ENCODE data around the gene RAD18. TPM values are rescaled to one million over a fixed set of nuclear protein-coding genes. Genes with fewer than 3 reads are reported as not detected.

The RAD18 gene
- total RNA-seq, 1 donor from 2014 or later: 3.2 TPM

- intact Hi-C loops (cut with DNase I): loop anchor here (10.0 kb wide), 1 partner anchor 304 kb away; no protein-coding TSS in a partner anchor
Observed at GRCh38 chr3:8968375-8968882, 5.2 kb upstream of the RAD18 start.

DNA sequence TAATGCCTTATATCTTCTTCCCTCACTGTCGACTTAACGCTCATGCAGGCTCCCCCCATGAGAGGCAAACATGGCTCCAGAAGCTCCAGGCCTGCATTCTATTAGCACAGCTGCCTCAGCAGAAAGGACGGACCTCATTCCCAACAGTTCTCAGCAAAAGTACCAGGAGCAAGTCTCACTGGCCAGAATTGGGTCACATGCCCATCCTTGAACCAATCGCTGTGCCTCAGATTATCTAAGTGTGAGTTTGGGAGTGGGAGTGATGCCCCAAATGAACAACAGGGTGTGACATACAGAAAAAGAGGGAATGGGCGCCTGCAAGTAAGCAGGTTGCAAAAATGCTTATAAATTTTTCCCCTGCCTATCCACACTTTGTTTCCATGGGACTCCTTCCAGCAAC, 4.3 kb upstream of the RAD18 start:
- DNase-seq (ENCODE audit: low spot score): no peak
- intact Hi-C loops (cut with DNase I): loop anchor here (10.0 kb wide), 1 partner anchor 303 kb away; no protein-coding TSS in a partner anchor

More at GRCh38 chr3:8968375-8968882, 5.2 kb upstream of the RAD18 start:
- DNase-seq (ENCODE audit: low spot score): peak; percentile 73

DNA sequence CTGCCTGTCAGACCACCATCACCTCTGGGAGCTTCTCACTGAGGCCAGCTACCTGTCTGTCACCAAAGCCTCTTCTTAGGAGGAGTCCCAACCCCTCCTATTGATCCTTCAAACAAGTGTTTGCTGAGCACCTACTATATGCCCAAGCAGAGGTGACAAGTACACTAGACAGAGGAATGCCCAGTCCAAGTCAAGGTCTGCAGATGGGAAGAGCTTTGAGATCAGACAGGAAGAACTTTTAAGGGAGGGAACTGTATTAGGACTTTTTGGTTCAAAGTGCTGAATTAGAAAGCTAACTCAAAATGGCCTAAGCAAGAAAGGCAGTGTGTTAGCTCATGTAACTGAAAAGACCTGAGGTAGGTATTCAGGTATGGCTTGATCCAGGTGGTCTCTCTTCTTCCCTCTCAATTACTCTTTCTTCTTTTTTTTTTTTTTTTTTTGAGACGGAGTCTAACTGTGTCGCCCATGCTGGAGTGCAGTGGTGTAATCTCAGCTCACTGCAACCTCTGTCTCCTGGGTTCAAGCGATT, 3.6 kb upstream of the RAD18 start:
- no peak for DNase-seq (ENCODE audit: low spot score)
- intact Hi-C loops (cut with DNase I): loop anchor here (10.0 kb wide), 1 partner anchor 302 kb away; no protein-coding TSS in a partner anchor

- no peak for DNase-seq (ENCODE audit: low spot score)
- intact Hi-C loops (cut with DNase I): loop anchor here (10.0 kb wide), 1 partner anchor 301 kb away; no protein-coding TSS in a partner anchor
Observed at GRCh38 chr3:8966150-8966819, 3.0 kb upstream of the RAD18 start.

GRCh38 chr3:8964436-8965370, 1.4 kb upstream of the RAD18 start:
- intact Hi-C loops (cut with DNase I): loop anchor here (10.0 kb wide), 1 partner anchor 300 kb away; no protein-coding TSS in a partner anchor
- no peak for DNase-seq (ENCODE audit: low spot score)

DNA sequence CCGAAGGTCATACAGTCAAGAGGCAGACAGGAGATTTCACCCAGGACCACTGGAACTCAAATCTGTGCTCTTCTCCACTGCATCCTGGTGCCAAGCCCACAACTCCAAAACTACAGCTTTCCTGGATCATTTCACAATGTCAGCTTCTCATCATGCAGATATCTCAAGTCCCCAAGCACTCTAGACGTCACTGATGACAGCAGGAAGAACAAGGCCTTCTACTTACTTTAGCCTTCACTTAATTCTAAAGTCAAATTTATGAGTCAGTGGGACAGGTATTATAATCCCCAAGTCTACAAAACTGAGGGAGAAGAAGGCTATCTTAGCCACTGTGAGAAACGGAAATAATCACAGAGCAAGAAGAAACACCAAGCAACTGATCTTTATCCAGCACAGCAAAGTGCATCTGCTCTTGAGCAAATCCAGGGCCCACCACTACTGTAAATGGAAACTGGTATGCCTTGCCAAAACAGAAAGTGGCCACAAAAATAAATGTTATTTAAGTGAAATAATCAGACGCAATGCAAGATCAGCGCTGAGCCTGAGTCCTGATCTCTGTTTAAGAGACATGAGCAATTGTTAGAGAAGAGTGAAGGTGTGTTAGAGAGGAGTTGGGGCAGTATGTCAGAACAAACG, 928 bp downstream of the RAD18 start:
- intact Hi-C loops (cut with DNase I): loop anchor here (10.0 kb wide), 1 partner anchor 298 kb away; no protein-coding TSS in a partner anchor
- no peak for DNase-seq (ENCODE audit: low spot score)

DNA sequence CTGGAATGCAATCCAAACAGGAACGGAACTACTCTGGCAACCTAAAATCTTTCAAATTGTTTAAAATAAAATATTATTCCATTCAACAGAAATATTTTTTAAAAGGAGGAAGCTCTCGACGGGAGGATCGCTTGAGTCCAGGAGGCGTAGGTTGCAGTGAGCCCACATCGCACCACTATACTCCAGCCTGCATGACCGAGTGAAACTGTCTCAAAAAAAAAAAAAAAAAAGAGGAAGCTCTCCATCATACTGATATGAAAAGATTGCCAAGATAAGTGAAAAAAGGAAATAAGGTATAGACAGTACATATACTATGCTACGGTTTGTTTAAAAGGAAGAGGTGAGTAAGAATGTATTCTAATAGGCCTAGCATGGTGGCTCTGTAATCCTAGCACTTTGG, 3.6 kb downstream of the RAD18 start:
- intact Hi-C loops (cut with DNase I): loop anchor here (10.0 kb wide), 2 partner anchors 195 to 295 kb away; partner anchors contain the start of gene OXTR
- no peak for DNase-seq (ENCODE audit: low spot score)

DNA sequence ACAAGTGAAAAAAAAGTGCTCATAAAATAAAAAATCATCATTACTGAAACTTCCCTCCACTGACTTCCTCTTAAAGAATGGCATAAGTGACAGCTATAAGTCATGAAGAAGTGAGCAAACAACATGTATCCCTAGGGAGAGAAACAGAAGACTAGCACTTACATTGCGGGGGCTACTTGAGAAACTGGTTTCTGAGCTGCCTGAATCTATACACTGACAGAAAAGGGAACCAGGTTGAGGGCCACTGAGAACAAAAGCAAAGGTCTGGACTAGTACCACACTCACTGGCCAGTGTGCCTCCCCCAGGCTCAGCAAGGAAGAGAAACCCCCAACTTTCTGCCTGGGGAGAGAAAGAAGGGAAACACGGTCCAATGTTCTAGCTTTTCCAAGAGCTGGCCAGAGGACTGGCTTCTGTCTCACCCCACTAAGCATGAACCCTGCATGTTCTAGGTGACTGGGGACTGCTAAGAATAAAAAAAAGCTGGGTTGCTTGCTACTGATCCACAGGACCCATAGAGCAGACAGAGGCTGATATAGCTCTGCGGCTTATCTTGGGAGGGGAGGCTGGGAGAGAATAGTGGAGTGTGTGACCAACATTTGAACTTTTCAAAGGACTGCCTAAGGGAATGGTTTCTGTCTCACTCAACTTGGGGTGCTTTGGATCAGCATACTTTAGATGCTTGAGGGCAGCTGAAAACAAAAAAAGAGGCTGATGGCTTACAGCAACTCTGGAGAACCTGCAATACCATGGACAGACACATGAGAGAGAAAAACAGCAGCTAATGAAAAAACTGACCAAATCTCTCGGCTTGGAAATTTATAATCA, 8.1 kb downstream of the RAD18 start:
- intact Hi-C loops (cut with DNase I): loop anchor here (10.0 kb wide), 1 partner anchor 190 kb away; the partner anchor contains the start of gene OXTR
- no peak for DNase-seq (ENCODE audit: low spot score)

DNA sequence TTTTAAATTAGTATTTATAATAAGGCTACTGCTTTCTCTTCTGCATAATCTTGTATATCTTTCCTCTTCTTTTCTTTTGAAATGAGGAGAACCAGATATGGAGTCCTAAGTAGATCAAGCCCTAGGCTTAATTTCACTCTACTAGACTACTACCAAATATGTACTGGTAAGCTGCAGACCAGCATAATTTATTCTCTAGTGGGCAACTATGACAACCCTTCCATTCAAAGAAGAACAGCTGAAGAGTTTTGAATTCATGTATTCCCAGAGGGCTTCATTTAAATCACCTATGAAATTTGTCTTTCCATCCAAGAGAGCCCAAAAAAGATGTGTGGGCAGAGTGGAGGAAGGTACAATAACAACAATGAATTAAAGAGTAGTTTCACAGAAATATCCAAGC, 10.0 kb downstream of the RAD18 start:
- DNase-seq (ENCODE audit: low spot score): no peak
- intact Hi-C loops (cut with DNase I): loop anchor here (10.0 kb wide), 1 partner anchor 189 kb away; the partner anchor contains the start of gene OXTR

GRCh38 chr3:8952130-8952529, 11.1 kb downstream of the RAD18 start:
- no peak for DNase-seq (ENCODE audit: low spot score)
- intact Hi-C loops (cut with DNase I): loop anchor here (10.0 kb wide), 1 partner anchor 187 kb away; the partner anchor contains the start of gene OXTR

- no peak for DNase-seq (ENCODE audit: low spot score)
- intact Hi-C loops (cut with DNase I): no loop called here
Observed at GRCh38 chr3:8945890-8946600, 17.2 kb downstream of the RAD18 start.

DNA sequence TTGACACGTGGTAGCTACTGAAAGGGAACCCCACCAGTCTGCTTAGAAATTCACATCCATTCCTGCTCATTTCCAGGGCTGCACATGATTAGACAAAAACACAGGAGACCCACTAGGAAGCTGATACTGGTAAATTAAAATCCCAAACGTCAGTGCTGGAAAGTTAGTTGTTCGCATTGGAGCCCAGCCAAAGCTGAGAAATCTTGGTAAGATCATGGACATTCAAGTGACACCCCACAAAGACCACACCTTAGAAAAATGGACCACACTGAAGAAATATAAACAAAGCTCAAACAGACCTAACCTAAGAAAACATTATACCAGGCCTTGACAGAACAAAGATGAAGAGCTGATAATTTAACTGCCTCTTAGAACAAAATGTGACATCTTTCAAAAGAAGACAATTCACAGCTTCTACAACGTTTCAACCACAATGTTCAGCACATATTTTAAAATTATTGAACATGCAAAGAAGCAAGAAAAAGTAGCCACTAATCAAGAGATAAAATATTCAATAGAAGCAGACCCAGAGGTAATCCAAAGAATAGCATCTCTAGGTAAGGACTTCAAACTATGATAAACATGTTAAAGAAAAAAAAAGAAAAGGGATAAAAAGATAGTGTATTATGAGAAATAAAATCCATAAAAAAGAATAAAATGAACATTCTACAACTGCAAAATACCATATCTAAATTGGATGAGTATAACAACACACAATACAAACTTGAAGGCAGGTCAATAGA, 20.4 kb downstream of the RAD18 start:
- DNase-seq (ENCODE audit: low spot score): no peak
- intact Hi-C loops (cut with DNase I): no loop called here

- intact Hi-C loops (cut with DNase I): no loop called here
- no peak for DNase-seq (ENCODE audit: low spot score)
Observed at GRCh38 chr3:8942115-8942514, 21.2 kb downstream of the RAD18 start.

DNA sequence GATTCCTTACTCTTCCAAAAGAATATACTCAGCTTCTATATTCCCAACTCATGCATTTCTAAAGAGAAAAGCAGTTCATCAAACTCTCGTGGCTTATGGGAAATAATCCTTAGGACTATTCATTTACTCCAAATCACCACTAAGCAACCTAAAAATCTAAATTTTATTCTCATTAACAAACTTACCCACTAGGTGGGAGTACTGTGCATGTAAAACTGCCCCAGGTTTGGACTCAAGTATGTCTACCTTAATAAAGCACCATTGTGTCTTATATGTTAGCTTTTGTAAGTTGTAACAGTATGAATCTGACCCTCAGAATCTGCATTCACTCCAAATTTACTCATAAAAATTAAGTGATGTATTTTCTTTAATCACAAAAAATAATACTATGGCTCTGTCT, 25.3 kb downstream of the RAD18 start:
- intact Hi-C loops (cut with DNase I): no loop called here
- DNase-seq (ENCODE audit: low spot score): no peak

- intact Hi-C loops (cut with DNase I): no loop called here
- no peak for DNase-seq (ENCODE audit: low spot score)
Observed at GRCh38 chr3:8937064-8938020, 25.9 kb downstream of the RAD18 start.

DNA sequence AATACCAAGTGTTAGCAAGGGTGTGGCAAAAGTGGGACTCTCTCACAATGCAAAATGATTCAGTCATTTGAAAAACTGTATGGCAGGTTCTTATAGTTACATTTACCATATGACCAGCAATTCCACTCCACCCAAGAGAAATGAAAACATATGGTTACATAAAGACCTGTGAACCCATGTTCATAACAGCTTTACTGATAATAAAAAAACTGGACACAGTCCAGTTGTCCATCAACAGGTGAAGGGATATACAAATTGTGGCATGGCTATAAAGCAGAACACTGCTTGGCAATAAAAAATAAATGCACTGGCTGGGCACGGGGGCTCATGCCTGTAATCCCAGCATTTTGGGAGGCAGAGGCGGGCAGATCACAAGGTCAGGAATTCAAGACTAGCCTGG, 30.8 kb downstream of the RAD18 start:
- no peak for DNase-seq (ENCODE audit: low spot score)
- intact Hi-C loops (cut with DNase I): no loop called here

Measured in cardiac septum (tissue), 1 donor.